Sigmoid colon (tissue), 7 donors: Measurements from ENCODE around the gene TRAF2. TPM values are rescaled to one million over a fixed set of nuclear protein-coding genes. Genes with fewer than 3 reads are reported as not detected.

Source experiments
- DNase-seq: peaks from one replicate; pipeline ENCODE4 v3.0.0-alpha.2; 2019
- H3K27ac ChIP-seq, 4 donors: fragments of 200-600 bp; sonication (generic); one replicate each; pipeline ENCODE4 v1.5.1; 2016 to 2019; ENCODE audit warnings: mild to moderate bottlenecking in 1 of 4
- H3K27me3 ChIP-seq, 3 donors: fragments of 200-600 bp; sonication (generic); one replicate each; pipeline ENCODE4 v1.5.1; 2019; ENCODE audit warnings: mild to moderate bottlenecking in 1 of 3
- H3K36me3 ChIP-seq, 4 donors: fragments of 200-600 bp; sonication (generic); one replicate each; pipeline ENCODE4 v1.5.1; 2016 to 2019
- H3K4me1 ChIP-seq, 4 donors: fragments of 200-600 bp; sonication (generic); one replicate each; pipeline ENCODE4 v1.5.1; 2017 to 2019
- H3K4me3 ChIP-seq, 4 donors: fragments of 200-600 bp; sonication (generic); one replicate each; pipeline ENCODE4 v1.5.1; 2017 to 2019; ENCODE audit warnings: mild to moderate bottlenecking in 2 of 4, moderate library complexity in 1 of 4
- H3K9me3 ChIP-seq, 4 donors: fragments of 200-600 bp in 3 of 4; sonication (generic) in 3 of 4; one replicate each; pipeline versions ENCODE4 v1.5.1 to v1.6.1; 2013 to 2019
- CTCF ChIP-seq, 4 experiments: fragments of 450-650 bp in 3 of 4; fragments of 200-600 bp in 1 of 4; IDR thresholded peaks; one replicate each; pipeline ENCODE4 v1.5.1; 2016 to 2019; ENCODE audit warnings: antibody characterized with exemption in 4 of 4, mild to moderate bottlenecking in 3 of 4, moderate library complexity in 2 of 4
- EP300 ChIP-seq, 4 donors: sonication (generic); formaldehyde crosslinking; IDR thresholded peaks; one replicate each; pipeline ENCODE4 v1.6.1; 2017; ENCODE audit warnings: antibody characterized with exemption in 4 of 4
- POLR2A ChIP-seq, 2 donors: fragments of 450-650 bp; IDR thresholded peaks; one replicate each; pipeline ENCODE4 v1.6.1; 2016; ENCODE audit warnings: antibody characterized with exemption in 2 of 2, mild to moderate bottlenecking in 2 of 2, moderate library complexity in 2 of 2
- POLR2AphosphoS5 ChIP-seq, 4 donors: sonication (generic); formaldehyde crosslinking; IDR thresholded peaks; one replicate each; pipeline ENCODE4 v1.6.1; 2017; ENCODE audit warnings: antibody characterized with exemption in 4 of 4
- WGBS, 2 donors: extraction: QIAGEN DNeasy Blood & Tissue Kit; methylation state at CpG; one replicate each; pipeline ENCODE4 v1.1.7; 2013; 5-methylcytosine and 5-hydroxymethylcytosine counted together
- intact Hi-C: fragments of 100-400 bp; cut with DNase I; formaldehyde crosslinking; loops from one replicate; pipeline ENCODE4 v1.15.1; 2023
- polyA plus RNA-seq, 3 donors: library from polyadenylated mRNA; stranded (reverse); fragments of 200-250 nt; gene quantifications; one replicate each; pipeline ENCODE4 v1.2.3, GENCODE V29; 2013
- total RNA-seq, 4 donors: library from RNA; depleted of rRNA; stranded (reverse); fragments of >200 nt; gene quantifications; one replicate each; pipeline ENCODE4 v1.1.0, GENCODE V29; 2016
- donor health status: healthy with polysubstance abuse.
- donor health status: Bipolar disorder and iron deficiency.
- donor health status: healthy.

TRAF2 gene
- total and polyA plus RNA-seq, 7 donors, result 1.8 to 21.9 (median 5.5) TPM

- peaks cover 0 to 1% (median 0%) of the 10 kb centered on the region in 4 donors for H3K36me3 ChIP-seq
- no peak overlapping the region for H3K27ac ChIP-seq
- intact Hi-C loops, result loop anchor here (2.0 to 10.0 kb wide), 2 partner anchors 55 to 189 kb away; partner anchors contain the start of genes FUT7 and TMEM141
- peaks cover 0 to 88% (median 81%) of the 10 kb centered on the region in 4 donors for H3K4me1 ChIP-seq
- 46 to 71% methylated on average over 102 of the region's 102 CpGs for WGBS, 2 donors
- H3K4me3 ChIP-seq, result no peak overlapping the region
- no peaks in the 10 kb centered on the region for H3K9me3 ChIP-seq
- DNase-seq, result no peak
- peaks cover 30 to 61% (median 52%) of the 10 kb centered on the region in 3 donors for H3K27me3 ChIP-seq
- no peak for TF ChIP-seq EP300 (IDR thresholded peaks at IDR 0.05)
- no peak for TF ChIP-seq POLR2A (IDR thresholded peaks at IDR 0.05)
- TF ChIP-seq POLR2AphosphoS5 (IDR thresholded peaks at IDR 0.05), result no peak
- no peak for TF ChIP-seq CTCF (IDR thresholded peaks at IDR 0.05)
These were observed 40.7 kb upstream of the TRAF2 start for GRCh38 chr9:136845465-136846260.

GRCh38 chr9:136846376-136847087 is 39.8 kb upstream of the TRAF2 start:
- H3K4me3 ChIP-seq, result peak overlapping the region in 2 of 4 donors; percentile 69 to 82
- H3K27ac ChIP-seq, result no peak overlapping the region
- H3K27me3 ChIP-seq, result peaks cover 30 to 61% (median 52%) of the 10 kb centered on the region in 3 donors
- DNase-seq, result no peak
- peaks cover 0 to 84% (median 79%) of the 10 kb centered on the region in 4 donors for H3K4me1 ChIP-seq
- no peak for TF ChIP-seq EP300 (IDR thresholded peaks at IDR 0.05)
- TF ChIP-seq CTCF (IDR thresholded peaks at IDR 0.05), result no peak
- TF ChIP-seq POLR2A (IDR thresholded peaks at IDR 0.05), result no peak
- TF ChIP-seq POLR2AphosphoS5 (IDR thresholded peaks at IDR 0.05), result peak in 1 of 4 donors; percentile 35
- H3K36me3 ChIP-seq, result peaks cover 0 to 6% (median 0%) of the 10 kb centered on the region in 4 donors
- intact Hi-C loops, result loop anchor here (2.0 to 10.0 kb wide), 2 partner anchors 56 to 188 kb away; partner anchors contain the start of genes FUT7 and TMEM141
- 20 to 57% methylated on average over 98 of the region's 98 CpGs for WGBS, 2 donors
- no peaks in the 10 kb centered on the region for H3K9me3 ChIP-seq

GRCh38 chr9:136847088-136847825 is 39.1 kb upstream of the TRAF2 start:
- peak overlapping the region; percentile 68 to 82 (median 70) for H3K4me3 ChIP-seq
- peaks cover 0 to 77% (median 72%) of the 10 kb centered on the region in 4 donors for H3K4me1 ChIP-seq
- peaks cover 30 to 60% (median 52%) of the 10 kb centered on the region in 3 donors for H3K27me3 ChIP-seq
- no peaks in the 10 kb centered on the region for H3K9me3 ChIP-seq
- intact Hi-C loops, result loop anchor here (2.0 to 10.0 kb wide), 2 partner anchors 56 to 188 kb away; partner anchors contain the start of genes FUT7 and TMEM141
- peaks cover 0 to 6% (median 0%) of the 10 kb centered on the region in 4 donors for H3K36me3 ChIP-seq
- TF ChIP-seq EP300 (IDR thresholded peaks at IDR 0.05) (no peak), POLR2AphosphoS5 (IDR thresholded peaks at IDR 0.05) (peak in 2 of 4 donors; percentile 5)
- peak overlapping the region; percentile 87 to 93 (median 90) for H3K27ac ChIP-seq
- DNase-seq, result no peak
- WGBS, 2 donors, result 7 to 14% methylated on average over 75 of the region's 75 CpGs

- peak; percentile 92 for DNase-seq
- Histone ChIP-seq H3K36me3 (peaks cover 0 to 6% (median 0%) of the 10 kb centered on the region in 4 donors), H3K27me3 (peaks cover 30 to 54% (median 52%) of the 10 kb centered on the region in 3 donors), H3K27ac (peak overlapping the region; percentile 87 to 93 (median 90)), H3K4me1 (peaks cover 0 to 70% (median 65%) of the 10 kb centered on the region in 4 donors), H3K9me3 (no peaks in the 10 kb centered on the region), H3K4me3 (peak overlapping the region; percentile 68 to 82 (median 70))
- TF ChIP-seq POLR2A (IDR thresholded peaks at IDR 0.05) (peak; percentile 35 to 71), POLR2AphosphoS5 (IDR thresholded peaks at IDR 0.05) (peak; percentile 50 to 87 (median 84)), CTCF (IDR thresholded peaks at IDR 0.05) (no peak)
- intact Hi-C loops, result loop anchor here (2.0 to 10.0 kb wide), 2 partner anchors 57 to 187 kb away; partner anchors contain the start of genes FUT7 and TMEM141
- 0 to 1% methylated on average over 48 of the region's 48 CpGs for WGBS, 2 donors
These were observed 38.4 kb upstream of the TRAF2 start for GRCh38 chr9:136847826-136848392.
